ENCODE measurements around the gene RBM18. TPM values are rescaled to one million over a fixed set of nuclear protein-coding genes. Genes with fewer than 3 reads are reported as not detected.

The RBM18 gene
- total RNA-seq, 1 experiment from 2014 or later: 19.2 TPM

GRCh38 chr9:122217640-122218039, 47.0 kb downstream of the RBM18 start:
- ATAC-seq (no peak), DNase-seq (ENCODE audit: low read depth, low spot score) (no peak)
- no peak for TF ChIP-seq SIN3A (IDR thresholded peaks at IDR 0.05; ENCODE audit: borderline replicate concordance, insufficient read depth, low read depth, low read length)
- TF ChIP-seq TCF7L2 (IDR thresholded peaks at IDR 0.05; ENCODE audit: low read depth, low read length): no peak
- no peak for TF ChIP-seq REST (IDR thresholded peaks at IDR 0.05; ENCODE audit: insufficient read depth in 1 of 2, low read depth in 2 of 2, low read length in 1 of 2)
- no peak for TF ChIP-seq CTCF (IDR thresholded peaks at IDR 0.05)
- no peak for TF ChIP-seq POLR2AphosphoS5 (IDR thresholded peaks at IDR 0.05; ENCODE audit: low read depth, low read length)
- no peak overlapping the region for H3K4me3 ChIP-seq (ENCODE audit: low read depth in 2 of 2, low read length in 2 of 2)
- BruUV-seq (replicated peaks): no TSS peak
- POLR2A ChIA-PET: no interaction called here
- no peaks in the 10 kb centered on the region for H3K36me3 ChIP-seq (ENCODE audit: control insufficient read depth, insufficient read depth, low read length)
- intact Hi-C loops (cut with micrococcal nuclease; ENCODE audit: unreplicated experiment) (no loop called here), in situ Hi-C loops (cut with HindIII; ENCODE audit: low pct_unique_long_range_greater_than_20kb, low sequenced_read_pairs) (no loop called here)
- no peaks in the 10 kb centered on the region for H3K4me1 ChIP-seq (ENCODE audit: control insufficient read depth, insufficient read depth, low read length)
- H3K9me3 ChIP-seq (ENCODE audit: control insufficient read depth, insufficient read depth, low read depth, low read length): no peaks in the 10 kb centered on the region
- no peaks in the 10 kb centered on the region for H3K27me3 ChIP-seq (ENCODE audit: control insufficient read depth, insufficient read depth, low read length)
- CTCF ChIA-PET: no interaction called here
- no peak overlapping the region for H3K27ac ChIP-seq (ENCODE audit: low read length)

- intact Hi-C loops (cut with micrococcal nuclease; ENCODE audit: unreplicated experiment) (no loop called here), in situ Hi-C loops (cut with HindIII; ENCODE audit: low pct_unique_long_range_greater_than_20kb, low sequenced_read_pairs) (no loop called here)
- H3K36me3 ChIP-seq (ENCODE audit: control insufficient read depth, insufficient read depth, low read length): no peaks in the 10 kb centered on the region
- POLR2A ChIA-PET: no interaction called here
- H3K4me1 ChIP-seq (ENCODE audit: control insufficient read depth, insufficient read depth, low read length): no peaks in the 10 kb centered on the region
- no peak overlapping the region for H3K27ac ChIP-seq (ENCODE audit: low read length)
- BruUV-seq (replicated peaks): no TSS peak
- no peaks in the 10 kb centered on the region for H3K9me3 ChIP-seq (ENCODE audit: control insufficient read depth, insufficient read depth, low read depth, low read length)
- CTCF ChIA-PET: no interaction called here
- H3K27me3 ChIP-seq (ENCODE audit: control insufficient read depth, insufficient read depth, low read length): no peaks in the 10 kb centered on the region
- TF ChIP-seq SIN3A (IDR thresholded peaks at IDR 0.05; ENCODE audit: borderline replicate concordance, insufficient read depth, low read depth, low read length) (no peak), TCF7L2 (IDR thresholded peaks at IDR 0.05; ENCODE audit: low read depth, low read length) (no peak), POLR2AphosphoS5 (IDR thresholded peaks at IDR 0.05; ENCODE audit: low read depth, low read length) (no peak), CTCF (IDR thresholded peaks at IDR 0.05) (no peak), REST (IDR thresholded peaks at IDR 0.05; ENCODE audit: insufficient read depth in 1 of 2, low read depth in 2 of 2, low read length in 1 of 2) (no peak)
- no peak overlapping the region for H3K4me3 ChIP-seq (ENCODE audit: low read depth in 2 of 2, low read length in 2 of 2)
- ATAC-seq (no peak), DNase-seq (ENCODE audit: low read depth, low spot score) (no peak)
Measured at GRCh38 chr9:122216798-122217418, 47.7 kb downstream of the RBM18 start.

All from Panc1 (cell line).